ENCODE measurements around the gene KCNJ5.

Gene KCNJ5

DNA sequence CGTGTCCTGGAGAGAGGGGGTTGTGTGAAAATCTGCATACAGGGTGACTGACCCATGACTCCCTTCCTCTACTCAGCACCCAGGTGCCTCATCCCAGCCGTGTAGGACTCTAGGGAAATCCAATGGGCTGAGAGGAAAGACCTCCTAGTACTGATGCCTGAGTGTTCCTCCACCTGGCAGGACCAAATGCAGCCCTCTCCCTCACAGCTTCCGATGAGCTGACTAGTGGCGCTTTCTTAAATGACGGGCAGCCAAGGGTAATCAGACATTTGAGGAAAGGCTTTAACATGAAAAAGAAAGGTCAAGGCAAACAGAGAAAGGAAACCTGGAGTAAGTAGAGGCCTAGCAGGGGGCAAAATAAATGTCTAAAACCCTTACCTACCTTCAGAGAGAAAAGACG is 19.1 kb upstream of the KCNJ5 start:
- DNase-seq = no peak

DNA sequence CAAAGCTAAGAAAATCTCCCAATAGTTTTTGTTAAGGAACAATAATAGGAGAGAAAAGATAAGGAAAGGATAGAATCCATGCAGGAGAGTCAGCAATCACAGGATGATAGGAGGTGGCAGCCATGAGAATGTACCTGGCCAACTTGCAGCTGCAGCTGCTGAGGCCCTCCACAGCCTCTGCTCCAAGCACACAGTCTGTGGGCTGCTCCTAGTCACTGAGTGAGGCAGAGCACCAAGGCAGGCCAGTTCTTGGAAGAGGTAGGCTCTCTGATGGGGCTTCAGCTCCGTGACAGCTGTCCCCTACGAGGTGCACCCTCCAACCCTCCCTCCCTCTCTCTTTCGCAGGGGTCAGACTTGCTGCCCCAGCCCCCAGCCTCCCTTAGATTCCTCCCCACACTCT is 18.6 kb upstream of the KCNJ5 start:
- no peak for DNase-seq

DNA sequence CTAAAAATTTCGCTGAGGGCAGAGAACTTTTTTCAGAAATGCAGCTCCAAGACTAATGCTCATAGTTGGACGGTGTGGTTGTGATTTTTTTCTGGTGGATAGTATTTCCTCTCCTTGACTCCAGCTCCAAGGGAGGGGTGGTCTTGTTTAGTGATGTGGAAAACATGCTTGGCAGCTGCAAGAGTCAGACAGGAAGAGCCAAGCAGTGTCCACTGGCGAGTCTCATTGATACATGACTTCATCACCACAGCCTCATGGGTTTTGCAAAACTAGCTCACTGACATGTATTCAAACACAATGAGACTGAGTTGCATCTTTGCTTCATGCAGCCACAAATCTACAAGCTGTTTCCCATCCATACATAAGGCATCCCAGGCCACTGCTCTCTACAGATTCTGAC is 16.7 kb upstream of the KCNJ5 start:
- no peak for DNase-seq

DNA sequence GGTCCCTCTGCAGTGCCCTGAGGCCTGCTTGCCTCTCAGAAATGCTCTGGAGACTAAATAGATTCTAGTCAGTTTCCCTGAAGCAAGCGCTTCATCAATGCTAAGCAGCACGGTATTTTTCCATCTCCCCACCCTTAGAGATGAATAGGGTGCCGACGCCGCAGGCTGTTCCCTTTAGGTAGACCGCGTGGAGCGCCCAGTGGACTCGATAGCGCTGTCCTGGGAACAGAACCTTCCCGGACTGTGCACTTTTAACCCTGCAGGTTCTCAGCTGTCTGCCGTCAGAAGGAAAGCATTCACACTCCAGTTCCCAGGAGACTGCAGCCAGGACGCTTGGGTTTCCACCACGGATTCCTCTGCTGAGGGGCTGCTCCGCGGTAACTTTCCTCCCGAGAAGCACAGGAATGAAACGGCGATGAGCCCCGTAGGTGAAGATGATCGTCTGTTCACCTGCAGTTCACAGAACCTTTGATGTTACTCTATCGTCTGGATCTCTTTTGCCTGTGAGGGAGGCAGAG is 15.0 kb upstream of the KCNJ5 start:
- DNase-seq = no peak

DNA sequence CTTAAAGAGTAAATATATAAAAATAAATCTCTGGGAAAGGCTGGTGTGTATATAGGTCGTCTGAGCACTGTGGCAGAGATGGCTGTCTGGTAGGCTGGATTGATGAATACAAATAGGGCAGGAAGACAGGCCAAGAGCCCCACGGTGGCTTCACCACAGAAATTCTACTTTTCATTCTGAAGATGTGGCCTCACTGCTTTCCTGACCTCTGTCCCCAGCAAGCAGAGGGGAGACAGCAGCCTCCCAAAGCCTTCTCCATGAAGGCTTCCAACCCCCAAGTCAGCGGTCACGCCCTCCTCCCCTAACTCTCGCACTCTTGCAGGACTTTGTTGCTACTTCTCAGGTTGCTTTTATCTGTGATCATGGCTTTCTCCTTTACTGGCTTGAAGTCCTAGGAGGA is 13.4 kb upstream of the KCNJ5 start:
- no peak for DNase-seq

DNA sequence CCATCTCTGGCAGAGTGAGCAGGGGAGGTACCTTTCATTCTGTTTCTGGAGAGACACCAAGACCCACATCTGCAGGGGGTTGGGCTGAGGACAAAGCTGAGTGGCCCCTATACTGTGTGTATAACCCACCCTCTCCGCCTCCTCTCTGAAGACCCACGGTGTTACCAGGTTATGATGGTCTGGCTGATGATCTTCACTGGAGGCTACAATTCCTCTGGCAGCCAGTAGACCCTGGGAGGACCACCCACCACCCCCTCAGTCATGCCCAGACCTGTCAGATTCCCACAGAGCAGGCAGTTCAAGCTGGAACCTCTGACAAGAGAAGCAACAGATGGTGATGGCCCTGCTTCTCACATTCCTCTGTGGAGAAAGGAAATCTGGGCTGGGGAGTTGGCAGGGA is 12.7 kb upstream of the KCNJ5 start:
- no peak for DNase-seq

DNA sequence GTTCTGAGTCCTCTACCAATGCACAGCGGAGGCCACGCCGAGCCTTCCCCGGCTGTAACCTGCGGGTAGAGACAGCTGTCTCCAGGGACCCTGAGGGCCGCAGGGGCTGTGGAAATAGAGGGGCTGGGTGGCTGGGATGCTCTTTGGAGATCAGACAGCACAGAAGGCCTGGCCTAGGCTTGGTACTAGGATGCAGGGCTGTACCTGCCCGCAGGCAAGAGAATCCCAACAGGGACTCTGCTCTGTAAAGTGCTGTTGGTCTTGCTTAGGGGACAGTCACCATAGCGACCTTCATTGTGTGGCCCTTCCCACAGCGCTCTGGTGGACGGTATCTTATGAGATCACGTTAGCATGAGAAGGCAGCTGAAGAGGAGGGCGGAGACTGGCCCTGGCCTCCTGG is 11.3 kb upstream of the KCNJ5 start:
- no peak for DNase-seq

DNA sequence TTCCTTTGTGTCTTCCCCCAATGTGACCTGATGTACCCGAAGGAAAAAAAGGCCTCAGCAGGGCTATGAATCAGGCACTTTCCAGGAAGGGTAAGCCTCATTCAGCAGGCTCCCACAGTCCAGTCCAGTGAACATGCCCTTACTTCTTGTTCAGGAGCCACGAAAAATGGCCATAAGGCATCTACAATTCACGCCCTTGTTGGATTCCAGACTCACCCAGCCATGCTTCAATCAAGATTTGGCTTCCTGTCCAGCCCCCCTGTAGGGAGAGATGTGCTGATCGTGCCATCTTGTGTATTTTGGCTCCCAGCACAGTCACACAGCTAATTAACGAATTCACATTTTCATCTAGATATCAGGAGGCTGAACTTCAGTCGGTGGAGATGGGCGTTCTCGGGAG is 9.9 kb upstream of the KCNJ5 start:
- no peak for DNase-seq

DNA sequence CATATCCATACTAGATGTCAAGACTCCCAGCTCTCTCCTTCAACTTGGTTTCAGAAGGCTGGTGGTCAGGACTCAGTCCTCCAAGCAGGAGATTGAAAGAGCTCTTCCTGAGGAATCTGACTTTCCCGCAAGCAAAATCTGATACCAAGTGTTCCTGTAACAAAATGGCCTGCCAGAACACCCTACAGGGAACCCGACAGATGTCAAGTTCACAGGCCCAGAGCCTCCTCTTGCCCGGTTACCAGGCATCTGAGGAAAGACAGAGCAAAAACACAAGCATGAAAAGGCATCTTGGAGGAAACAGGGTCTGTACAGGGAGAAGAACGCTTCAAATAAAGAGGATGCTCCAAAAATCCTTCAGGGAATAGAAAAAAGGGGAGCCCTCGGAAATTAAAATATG is 8.7 kb upstream of the KCNJ5 start:
- DNase-seq = no peak

DNA sequence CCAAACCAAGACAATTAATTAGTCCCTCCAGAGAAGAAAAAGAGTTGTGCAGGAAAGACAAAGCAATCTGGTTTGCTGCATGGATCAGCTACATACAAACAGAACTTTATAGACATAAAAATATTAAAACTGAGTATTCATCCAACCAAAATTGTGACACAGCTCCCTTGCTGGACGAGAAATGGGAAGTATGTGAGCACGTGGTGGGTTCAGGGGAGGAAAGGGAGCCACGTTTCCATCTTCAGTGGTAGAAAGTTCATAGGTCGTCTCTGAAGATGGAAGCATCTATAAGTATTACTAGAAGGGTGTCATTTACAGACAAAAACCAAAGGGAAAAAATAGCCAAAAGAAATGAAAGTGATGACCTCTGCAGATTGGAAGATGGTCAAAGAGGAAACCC is 7.1 kb upstream of the KCNJ5 start:
- no peak for DNase-seq

DNA sequence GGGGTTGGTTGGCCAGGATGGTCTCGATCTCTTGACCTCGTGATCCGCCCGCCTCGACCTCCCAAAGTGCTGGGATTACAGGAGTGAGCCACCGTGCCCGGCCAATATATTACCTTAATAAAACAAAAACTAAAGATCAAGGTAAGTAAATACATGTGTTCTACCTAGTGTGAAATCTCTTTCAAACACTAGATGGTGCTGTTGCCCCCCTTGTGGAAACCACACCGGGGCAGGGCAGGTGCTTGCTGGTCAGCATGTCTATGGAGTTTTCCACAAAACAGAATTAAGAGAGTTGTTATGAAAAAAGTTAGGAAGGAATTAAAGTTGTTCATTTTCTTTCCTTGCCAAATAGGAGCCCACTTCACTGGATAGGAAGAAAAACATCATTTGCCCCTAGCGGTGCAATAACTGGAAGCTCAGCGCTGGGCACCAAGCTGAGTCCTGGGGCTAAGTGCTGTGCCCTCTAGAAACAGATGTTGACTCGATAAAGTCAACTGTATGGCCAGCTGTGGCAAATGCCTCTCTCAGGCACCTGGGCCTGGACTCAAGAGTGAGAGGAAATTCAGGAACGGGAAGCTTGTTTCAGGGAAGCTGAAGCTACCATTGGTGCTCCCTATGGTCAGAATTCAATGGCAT is 6.3 kb upstream of the KCNJ5 start:
- DNase-seq = peak; percentile 15

DNA sequence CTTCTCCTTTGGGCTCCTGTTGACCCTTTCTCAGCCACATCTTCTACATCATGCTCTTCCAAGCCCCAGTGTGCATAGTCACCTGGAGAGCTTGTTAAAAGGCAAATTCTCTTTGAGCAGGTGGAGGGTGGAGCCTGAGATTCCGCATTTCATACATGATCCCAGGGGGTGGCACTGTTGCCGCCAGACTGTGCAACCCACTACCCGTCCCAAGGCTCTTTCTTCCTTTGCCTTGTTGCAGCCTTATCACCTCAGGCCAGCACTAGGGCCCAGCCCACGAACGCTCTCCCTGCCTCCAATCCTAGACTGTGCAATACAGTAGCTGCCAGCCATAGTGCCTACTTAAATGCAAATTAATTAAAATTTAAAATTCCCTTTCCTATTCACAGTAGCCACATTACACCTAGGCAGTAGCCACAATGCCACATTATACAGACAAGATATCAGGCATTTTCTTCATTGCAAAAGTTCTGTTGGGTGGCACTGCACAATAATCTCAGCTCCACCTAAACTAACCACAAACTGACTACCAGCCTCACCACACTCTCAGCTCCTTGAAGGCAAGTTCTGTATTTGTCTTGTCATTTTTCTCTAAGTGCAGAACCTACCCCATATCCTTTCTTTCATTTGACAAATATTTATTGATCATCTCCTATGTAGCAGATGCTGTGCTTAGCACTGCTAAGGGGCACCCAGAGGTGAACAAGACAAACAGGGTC is 4.6 kb upstream of the KCNJ5 start:
- DNase-seq = no peak

DNA sequence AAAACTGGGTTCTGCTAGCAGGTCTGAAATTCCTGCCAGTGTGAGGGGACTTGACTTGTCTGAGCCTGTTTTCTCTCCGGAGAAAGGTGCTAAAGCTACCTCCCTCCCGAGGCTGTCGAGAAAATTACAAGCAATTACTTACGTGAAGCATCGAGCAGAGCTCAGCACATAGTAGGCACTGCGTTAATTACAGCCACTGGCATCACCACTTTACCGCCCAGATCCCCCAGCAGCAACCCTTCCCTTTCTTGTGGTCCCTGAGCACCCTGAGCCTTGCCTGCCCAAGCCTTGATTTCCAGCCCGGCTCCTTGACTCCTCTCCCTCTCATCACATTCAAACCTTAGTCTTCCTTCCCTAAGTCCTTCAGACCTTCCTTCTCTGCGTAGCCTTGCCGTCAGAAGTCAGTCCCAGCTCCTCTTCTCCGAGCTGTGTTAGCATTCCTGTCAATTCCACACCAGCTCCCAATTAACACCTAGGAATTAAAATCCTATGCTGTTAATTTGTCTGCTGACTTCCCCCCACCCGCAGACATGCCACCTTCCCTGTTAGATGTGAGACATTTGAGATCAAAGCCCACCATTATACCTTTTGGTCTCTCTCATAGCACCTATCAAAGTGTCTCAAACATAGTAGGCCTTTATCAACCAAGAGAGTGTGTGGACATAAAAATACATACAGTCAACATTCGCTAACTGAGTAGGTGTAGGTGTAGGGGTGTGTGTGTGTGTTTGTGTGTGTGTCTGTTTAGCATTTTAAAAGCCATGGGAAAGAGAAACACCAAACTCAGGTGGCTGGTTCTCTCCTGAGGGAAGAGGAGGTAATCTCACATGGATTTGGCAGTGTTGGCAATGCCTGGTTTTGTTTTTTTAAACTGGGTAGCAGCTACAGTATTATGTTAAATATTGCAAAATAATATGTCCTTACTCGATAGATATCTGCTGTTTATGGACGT is 2.8 kb upstream of the KCNJ5 start:
- DNase-seq = no peak

DNA sequence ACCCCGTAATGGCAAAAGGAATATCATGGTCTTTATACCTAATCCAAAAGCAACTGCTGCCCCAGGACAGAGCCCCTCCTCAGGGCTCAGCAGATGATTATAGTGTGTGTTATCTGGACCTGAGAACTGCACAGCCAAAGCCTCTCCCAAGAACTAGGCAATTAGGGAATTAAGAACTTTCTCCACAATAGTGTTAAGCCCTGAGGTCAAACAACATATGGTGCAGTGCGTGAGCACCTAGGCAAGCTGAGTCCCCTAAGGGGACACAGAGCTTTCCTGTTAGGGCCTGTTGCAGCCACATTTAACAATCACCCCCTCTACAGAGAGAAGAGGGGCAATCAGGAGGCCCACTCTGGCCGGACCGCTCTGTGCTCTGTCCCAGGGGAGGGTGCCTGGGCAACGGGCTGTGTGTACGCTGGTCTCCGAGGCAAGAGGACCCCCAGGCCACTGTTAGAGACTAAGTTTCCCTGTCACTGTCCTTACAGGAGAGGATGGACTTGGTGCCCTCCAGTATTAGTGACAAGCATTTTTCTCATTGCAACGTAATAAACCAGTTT is 1.4 kb upstream of the KCNJ5 start:
- no peak for DNase-seq

DNA sequence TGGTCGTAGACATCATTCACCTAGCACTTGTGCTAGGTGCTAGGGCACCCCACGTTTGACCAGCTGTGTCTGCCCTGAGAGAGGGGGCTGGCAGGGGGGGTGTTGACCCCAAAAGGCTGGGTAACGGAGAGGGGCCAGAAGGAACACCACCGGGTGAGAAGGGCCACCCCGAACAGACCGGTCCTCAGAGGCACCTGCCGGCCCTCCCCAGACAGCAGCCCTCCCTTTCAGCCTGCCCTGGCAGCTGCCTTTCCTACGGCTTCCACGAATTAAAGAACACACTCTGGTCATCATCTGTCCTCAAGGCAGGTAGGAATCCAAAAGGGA is 977 bp upstream of the KCNJ5 start:
- DNase-seq = no peak

DNA sequence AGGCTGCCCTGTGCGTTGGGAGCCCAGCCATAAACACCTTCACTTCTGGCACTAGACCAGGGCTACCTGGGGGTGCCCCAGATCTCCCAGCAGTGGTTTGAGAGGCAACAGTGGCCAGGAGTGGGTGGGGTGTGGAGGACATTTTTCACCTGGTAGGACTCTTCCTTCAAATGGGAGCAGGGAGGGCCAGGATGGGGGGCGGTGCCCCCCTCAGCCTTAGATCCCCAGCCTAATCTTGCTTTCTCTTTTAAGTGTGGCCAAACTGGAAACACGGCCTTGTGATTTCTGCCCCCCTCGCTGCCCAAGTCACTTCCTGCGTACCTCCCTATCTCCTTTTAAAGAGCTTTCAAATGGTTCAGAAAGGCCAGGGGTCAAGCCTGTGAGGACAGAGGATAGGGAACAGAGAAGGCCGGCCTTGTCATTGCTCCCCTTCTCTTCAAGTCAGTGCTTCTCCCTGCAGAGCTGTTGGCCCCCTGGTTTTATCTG is 800 bp downstream of the KCNJ5 start:
- no peak for DNase-seq

DNA sequence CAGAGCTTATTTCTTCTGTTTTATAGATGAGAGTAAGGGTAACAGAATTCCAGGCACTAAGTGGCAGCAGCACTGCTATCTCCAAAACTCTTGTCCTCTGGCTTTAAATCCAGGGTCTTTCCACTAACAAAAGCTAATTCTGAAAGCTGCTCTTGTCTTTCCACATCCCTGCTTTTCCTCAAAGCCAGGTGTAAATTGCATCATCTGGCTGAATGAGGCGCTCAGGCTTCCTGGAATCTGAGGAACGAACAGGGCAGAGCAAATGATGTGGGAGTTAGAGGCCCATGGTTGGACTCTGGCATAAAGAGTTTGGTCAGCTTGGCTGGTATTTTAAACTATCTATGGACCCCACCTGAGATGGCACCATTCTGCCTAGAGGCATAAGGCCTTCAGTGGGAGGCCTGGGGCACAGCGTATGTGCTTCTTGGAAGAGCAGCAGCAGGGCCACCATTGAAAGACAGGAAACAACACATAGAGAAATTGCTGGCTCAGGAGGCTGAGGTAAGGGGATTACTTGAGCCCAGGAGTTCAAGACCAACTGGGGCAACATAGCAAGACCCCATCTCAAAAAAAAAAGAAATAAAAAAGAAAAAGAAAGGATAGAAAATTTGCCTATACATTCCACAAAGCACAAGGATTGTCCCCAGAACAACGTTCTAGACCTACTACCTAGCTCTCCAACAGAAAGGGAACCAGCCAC is 1.9 kb downstream of the KCNJ5 start:
- DNase-seq = no peak

DNA sequence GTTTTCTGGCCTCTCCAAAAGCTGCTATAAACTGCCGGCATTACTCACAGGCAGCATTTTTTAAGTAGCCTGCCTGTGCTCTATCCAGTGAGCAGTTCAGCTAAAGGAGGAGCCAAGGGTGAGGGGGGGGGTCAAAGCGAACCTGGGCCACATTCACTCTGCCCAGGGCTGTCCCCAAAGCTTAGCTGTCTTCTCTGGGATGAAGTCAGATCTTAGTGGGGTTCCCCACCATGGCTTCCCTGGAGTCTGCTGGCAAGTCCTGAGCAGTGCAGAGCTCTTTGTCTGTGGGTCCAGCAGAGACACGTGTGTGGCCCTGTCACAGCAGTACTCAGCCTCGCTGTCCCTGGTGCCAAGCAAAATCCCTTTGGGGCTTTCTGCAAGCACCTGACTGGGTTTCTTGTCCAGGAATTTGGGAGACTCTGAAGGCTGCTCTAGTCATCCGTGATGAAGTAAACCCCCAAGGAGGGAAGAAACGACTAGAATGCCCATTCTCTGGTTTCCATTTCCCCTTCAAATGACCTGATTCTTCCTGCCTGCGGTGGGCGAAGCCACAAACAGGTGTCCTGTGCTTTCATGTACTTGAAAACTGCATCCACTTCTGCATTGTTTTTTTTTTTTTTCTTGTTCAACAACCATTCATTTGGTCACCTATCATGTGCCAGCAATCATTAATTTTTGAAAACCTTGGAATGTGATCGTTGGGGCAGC is 2.6 kb downstream of the KCNJ5 start:
- no peak for DNase-seq

DNA sequence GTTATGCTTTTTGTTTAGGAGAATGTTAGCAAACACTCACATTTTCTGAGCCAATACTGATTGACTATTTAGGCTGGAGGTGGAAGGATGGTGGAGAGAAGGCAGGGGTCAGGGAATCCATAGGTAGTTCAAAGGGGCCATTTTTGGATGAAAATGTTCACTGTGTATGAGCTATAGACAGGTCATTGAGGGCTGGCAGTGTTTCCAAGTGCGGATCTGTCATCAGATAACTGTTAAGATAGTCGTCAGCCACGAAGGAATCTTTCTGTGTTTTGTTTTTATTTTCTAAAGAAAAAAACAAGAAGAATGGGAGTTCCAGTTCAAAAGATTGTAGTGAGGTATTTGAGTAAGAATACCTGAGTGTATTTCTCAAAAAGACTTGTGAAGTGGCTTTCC is 3.1 kb downstream of the KCNJ5 start:
- DNase-seq = no peak

DNA sequence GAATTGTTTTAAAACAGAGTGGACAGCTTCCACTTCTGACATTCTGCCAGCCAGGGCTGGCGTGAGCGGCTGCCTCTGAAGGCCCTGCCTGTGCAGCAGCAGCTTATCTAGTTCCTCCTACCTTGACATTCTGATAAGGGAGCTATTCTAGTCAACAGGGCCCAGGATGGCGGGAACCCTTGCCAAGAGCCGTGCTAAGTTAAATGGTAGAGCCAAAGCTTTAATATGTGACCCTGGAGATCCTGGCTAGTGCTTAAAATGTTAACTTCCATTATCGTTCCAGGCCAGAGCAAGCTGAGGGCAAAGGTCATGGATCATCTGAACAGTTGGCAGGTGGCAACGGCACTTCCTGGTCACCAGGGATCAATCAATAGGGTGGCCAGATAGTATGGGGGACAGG is 3.5 kb downstream of the KCNJ5 start:
- DNase-seq = no peak

DNA sequence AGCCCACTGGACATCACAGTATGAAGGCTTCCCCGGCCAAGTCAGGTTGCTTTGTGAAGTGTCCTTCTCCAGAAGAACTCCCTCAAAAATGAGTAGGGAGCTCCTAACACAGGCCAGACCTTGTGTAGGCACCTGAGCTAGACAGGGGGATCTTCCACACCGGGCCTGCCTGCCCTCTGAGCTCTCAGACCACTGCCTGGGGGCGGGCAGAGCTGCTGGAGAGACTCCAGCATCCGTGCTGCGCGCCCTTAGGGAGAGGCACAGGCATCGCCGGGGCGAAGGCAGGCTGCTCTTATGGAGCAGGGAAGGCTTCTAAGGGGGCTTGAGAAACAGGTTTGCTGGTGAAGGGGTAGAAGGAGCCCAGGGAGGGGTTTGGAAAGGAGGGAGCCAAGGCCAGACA is 4.4 kb downstream of the KCNJ5 start:
- no peak for DNase-seq

DNA sequence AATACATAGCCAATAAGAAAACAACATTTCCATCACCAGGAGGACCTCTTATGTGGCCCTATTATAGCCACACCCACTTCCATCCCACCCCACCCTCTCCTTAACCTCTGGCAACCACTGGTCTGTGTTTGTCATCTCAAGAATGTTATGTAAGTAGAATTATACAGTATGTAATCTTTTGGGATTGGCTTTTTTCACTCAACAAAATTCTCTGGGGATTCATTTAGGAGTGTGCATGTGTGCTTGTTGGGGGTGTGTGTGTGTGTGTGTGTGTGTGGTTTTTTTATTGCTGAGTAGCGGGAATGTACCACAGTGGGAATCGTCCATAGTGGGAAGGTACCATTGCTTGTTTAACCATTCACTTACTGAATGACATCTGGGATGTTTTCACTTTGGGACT is 5.2 kb downstream of the KCNJ5 start:
- DNase-seq = no peak

Data from NCI-H1694 treated with DMSO at 0.1 percent for 48 hours (cell line).